Astrocyte (in vitro differentiated cells and primary cell): Measurements from ENCODE around the gene NOXO1. TPM values are rescaled to one million over a fixed set of nuclear protein-coding genes. Genes with fewer than 3 reads are reported as not detected.
A peak's percentile ranks its signal among the peaks of the same experiment; 100 is the strongest.

ENCODE experiments used
- DNase-seq: peaks from one replicate; pipeline ENCODE4 v3.0.0-alpha.2; 2010; ENCODE audit warnings: low read depth
- FAIRE-seq: peaks from 2 replicates; lab custom pipeline; 2011; peaks lifted over from hg19 to GRCh38; lab: Jason Lieb, UNC
- H2AFZ ChIP-seq: 2 replicates; pipeline ENCODE4 v1.6.0; 2012; ENCODE audit warnings: low read depth, low read length, inconsistent platforms
- H3K27ac ChIP-seq: 2 replicates; pipeline ENCODE4 v1.5.1; 2011; ENCODE audit warnings: low read depth, low read length, inconsistent platforms
- H3K27me3 ChIP-seq: 2 replicates; pipeline ENCODE4 v1.6.0; 2011; ENCODE audit warnings: low read length, inconsistent platforms; ENCODE audit not compliant: insufficient read depth
- H3K36me3 ChIP-seq: 2 replicates; pipeline ENCODE4 v1.5.1; 2011; ENCODE audit warnings: low read length, inconsistent platforms; ENCODE audit not compliant: insufficient read depth
- H3K4me1 ChIP-seq: 2 replicates; pipeline ENCODE4 v1.5.1; 2011; ENCODE audit warnings: low read length, inconsistent platforms; ENCODE audit not compliant: insufficient read depth
- H3K4me2 ChIP-seq: 2 replicates; pipeline ENCODE4 v1.6.0; 2012; ENCODE audit warnings: low read length, inconsistent platforms
- H3K4me3 ChIP-seq: 2 replicates; pipeline ENCODE4 v1.5.1; 2011; ENCODE audit warnings: low read depth, mild to moderate bottlenecking, low read length, inconsistent platforms; ENCODE audit not compliant: insufficient read depth
- H3K79me2 ChIP-seq: 2 replicates; pipeline ENCODE4 v1.6.0; 2012; ENCODE audit warnings: mild to moderate bottlenecking, low read length, inconsistent platforms; ENCODE audit not compliant: insufficient read depth
- H3K9ac ChIP-seq: 2 replicates; pipeline ENCODE4 v1.6.0; 2012; ENCODE audit warnings: mild to moderate bottlenecking, low read length, inconsistent platforms
- H3K9me3 ChIP-seq: 2 replicates; pipeline ENCODE4 v1.5.1; 2012; ENCODE audit warnings: low read depth, mild to moderate bottlenecking, low read length, inconsistent platforms; ENCODE audit not compliant: insufficient read depth
- H4K20me1 ChIP-seq: 2 replicates; pipeline ENCODE4 v1.6.0; 2012; ENCODE audit warnings: low read length, inconsistent platforms; ENCODE audit not compliant: insufficient read depth
- H3K27ac Mint-ChIP-seq: one replicate; pipeline ENCODE4 v1.8.0; 2021; ENCODE audit warnings: mild to moderate bottlenecking, mixed read lengths; ENCODE audit not compliant: unreplicated experiment
- H3K27me3 Mint-ChIP-seq: one replicate; pipeline ENCODE4 v1.8.0; 2021; ENCODE audit warnings: low read depth, mixed read lengths; ENCODE audit not compliant: unreplicated experiment
- H3K36me3 Mint-ChIP-seq: one replicate; pipeline ENCODE4 v1.8.0; 2021; ENCODE audit warnings: low read depth, mixed read lengths; ENCODE audit not compliant: unreplicated experiment
- H3K4me1 Mint-ChIP-seq: one replicate; pipeline ENCODE4 v1.8.0; 2021; ENCODE audit warnings: low read depth, mixed read lengths; ENCODE audit not compliant: unreplicated experiment
- H3K4me3 Mint-ChIP-seq: one replicate; pipeline ENCODE4 v1.8.0; 2021; ENCODE audit warnings: mild to moderate bottlenecking, moderate library complexity, mixed read lengths; ENCODE audit not compliant: unreplicated experiment
- H3K9me3 Mint-ChIP-seq: one replicate; pipeline ENCODE4 v1.8.0; 2021; ENCODE audit warnings: mild to moderate bottlenecking, mixed read lengths; ENCODE audit not compliant: unreplicated experiment
- CTCF ChIP-seq: IDR thresholded peaks from 2 replicates; pipeline ENCODE4 v1.5.1; 2011; ENCODE audit warnings: low read depth, mild to moderate bottlenecking, inconsistent platforms, low read length, moderate library complexity; ENCODE audit not compliant: insufficient read depth
- EZH2 ChIP-seq: IDR thresholded peaks from 2 replicates; pipeline ENCODE4 v1.6.1; 2012; ENCODE audit warnings: mild to moderate bottlenecking, low read length, inconsistent platforms; ENCODE audit not compliant: insufficient read depth
- total RNA-seq: library from RNA; stranded (reverse); gene quantifications from 2 replicates; pipeline ENCODE4 v1.2.1, GENCODE V29; 2021

Gene NOXO1
- total RNA-seq, 1 donor from 2014 or later: 0.89 TPM

DNA sequence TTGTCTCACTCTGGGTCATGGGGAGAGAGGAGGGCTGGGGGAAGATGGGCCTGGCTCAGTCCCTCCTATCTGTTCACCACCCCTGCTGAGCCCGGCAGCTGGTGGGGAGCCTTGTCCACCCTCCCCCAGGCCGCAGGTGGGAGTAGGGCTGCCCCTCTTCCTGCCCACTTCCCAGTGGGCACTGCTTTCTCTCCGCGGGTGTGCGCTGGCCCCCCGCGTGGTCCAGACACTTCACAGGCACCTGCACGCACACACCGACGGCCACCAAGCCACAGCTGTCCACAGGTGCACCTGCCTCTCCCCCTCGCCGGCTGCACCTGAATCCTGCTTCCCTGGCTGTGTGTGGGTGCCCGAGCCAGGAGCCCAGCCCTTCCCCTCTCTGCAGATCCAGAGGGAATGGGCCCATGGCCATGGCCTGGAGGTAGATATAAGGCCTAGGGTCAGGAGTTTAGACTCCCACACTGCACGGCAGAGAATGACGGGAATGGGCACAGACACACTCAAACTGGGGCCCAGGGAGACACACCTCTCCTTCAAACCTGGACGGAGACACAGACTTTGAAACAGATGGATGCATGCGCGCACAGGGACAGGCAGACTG, 47.5 kb upstream of the NOXO1 start:
- DNase-seq (no peak), FAIRE-seq (no peak)
- Histone ChIP-seq H3K27ac (no peak overlapping the region), H3K4me1 (peaks cover 28% of the 10 kb centered on the region), H3K27me3 (no peaks in the 10 kb centered on the region), H3K4me2 (peak overlapping the region; percentile 95), H3K36me3 (no peaks in the 10 kb centered on the region), H2AFZ (no peak overlapping the region), H3K4me3 (no peak overlapping the region), H4K20me1 (peaks cover 23% of the 10 kb centered on the region), H3K9ac (no peak overlapping the region), H3K79me2 (peaks cover 36% of the 10 kb centered on the region), H3K9me3 (no peaks in the 10 kb centered on the region)
- Mint-ChIP-seq H3K4me3 (peak overlapping the region; percentile 96), H3K27me3 (no peaks in the 10 kb centered on the region), H3K27ac (no peak overlapping the region), H3K36me3 (no peaks in the 10 kb centered on the region), H3K9me3 (no peaks in the 10 kb centered on the region), H3K4me1 (peaks cover 12% of the 10 kb centered on the region)
- TF ChIP-seq EZH2: no peak
- TF ChIP-seq CTCF: no peak

- Mint-ChIP-seq H3K36me3 (no peaks in the 10 kb centered on the region), H3K27ac (peak overlapping the region; percentile 66), H3K27me3 (no peaks in the 10 kb centered on the region), H3K4me3 (peak overlapping the region; percentile 96), H3K9me3 (no peaks in the 10 kb centered on the region), H3K4me1 (peaks cover 10% of the 10 kb centered on the region)
- H3K4me3 ChIP-seq: peak overlapping the region; percentile 69
- no peak overlapping the region for H3K27ac ChIP-seq
- peak overlapping the region; percentile 95 for H3K4me2 ChIP-seq
- no peak for FAIRE-seq
- no peaks in the 10 kb centered on the region for H3K27me3 ChIP-seq
- no peak overlapping the region for H2AFZ ChIP-seq
- peaks cover 22% of the 10 kb centered on the region for H3K4me1 ChIP-seq
- TF ChIP-seq EZH2 (no peak), CTCF (no peak)
- DNase-seq: no peak
- no peaks in the 10 kb centered on the region for H3K36me3 ChIP-seq
- H3K9ac ChIP-seq: peak overlapping the region; percentile 65
- H4K20me1 ChIP-seq: peaks cover 23% of the 10 kb centered on the region
- no peaks in the 10 kb centered on the region for H3K9me3 ChIP-seq
- peaks cover 30% of the 10 kb centered on the region for H3K79me2 ChIP-seq
Measured at GRCh38 chr16:2028146-2028545, 46.9 kb upstream of the NOXO1 start.
